Uterus (tissue), 2 donors: ENCODE data around the gene DIAPH2.

Experiments used
- CTCF ChIP-seq, 4 experiments: fragments of 200-600 bp in 2 of 4; fragments of 450-650 bp in 2 of 4; sonication (generic) in 2 of 4; IDR thresholded peaks; one replicate each; pipeline ENCODE4 v1.5.1; 2016 to 2019; ENCODE audit warnings: antibody characterized with exemption in 4 of 4, mild to moderate bottlenecking in 2 of 4, moderate library complexity in 1 of 4
- POLR2A ChIP-seq, 2 donors: fragments of 450-650 bp; IDR thresholded peaks; one replicate each; pipeline ENCODE4 v1.6.1; 2016; ENCODE audit warnings: antibody characterized with exemption in 2 of 2, mild to moderate bottlenecking in 1 of 2, moderate library complexity in 1 of 2

GRCh38 chrX:96978906-96979305, 294.3 kb downstream of the DIAPH2 start:
- TF ChIP-seq CTCF (IDR thresholded peaks at IDR 0.05) (no peak), POLR2A (IDR thresholded peaks at IDR 0.05) (no peak)
